IMR-90 (cell line): ENCODE measurements around the gene CASS4. TPM values are rescaled to one million over a fixed set of nuclear protein-coding genes. Genes with fewer than 3 reads are reported as not detected.

Experiments used
- ATAC-seq: fragments of 200-7000 bp; cut with Tn5 transposase; 2 replicates; pipeline ENCODE4 v1.9.1; 2020; ENCODE audit warnings: low read depth, mild to moderate bottlenecking, moderate library complexity
- BruUV-seq: library from RNA; stranded (reverse); fragments of 400-500 nt; replicated peaks from 2 replicates; lab custom pipeline; 2021; lab: Mats Ljungman, UMichigan
- CTCF ChIA-PET: fragments of 300-600 bp; formaldehyde crosslinking; extraction: SDS; loops from one replicate; lab custom pipeline; 2021; ENCODE audit warnings: antibody characterized with exemption; lab: Yijun Ruan, JAX
- POLR2A ChIA-PET: fragments of 300-600 bp; sonication (Branson Sonifier 250); formaldehyde crosslinking; loops from one replicate; lab custom pipeline; 2022; ENCODE audit warnings: antibody characterized with exemption; ENCODE audit not compliant: unreplicated experiment; lab: Charles Lee
- DNase-seq: peaks from one replicate; pipeline ENCODE4 v3.0.0; 2013
- H2AFZ ChIP-seq: replicated peaks from 2 replicates; pipeline ENCODE3; 2013; ENCODE audit warnings: low read length, mild to moderate bottlenecking; ENCODE audit not compliant: poor library complexity
- H2AK5ac ChIP-seq: 2 replicates; pipeline ENCODE4 v1.6.1; 2013; ENCODE audit warnings: low read depth, low read length, inconsistent platforms
- H2AK9ac ChIP-seq: replicated peaks from 2 replicates; pipeline ENCODE3; 2013; ENCODE audit warnings: mild to moderate bottlenecking, low read depth, low read length, moderate library complexity; ENCODE audit not compliant: poor library complexity
- H2BK120ac ChIP-seq: 2 replicates; pipeline ENCODE4 v1.6.1; 2013; ENCODE audit warnings: low read depth, low read length, inconsistent platforms
- H2BK15ac ChIP-seq: 3 replicates; pipeline ENCODE4 v1.6.1; 2013; ENCODE audit warnings: low read depth, low read length, inconsistent platforms
- H2BK20ac ChIP-seq: 2 replicates; pipeline ENCODE4 v1.6.1; 2013; ENCODE audit warnings: low read depth, mild to moderate bottlenecking, inconsistent platforms, low read length, moderate library complexity
- H2BK5ac ChIP-seq: 2 replicates; pipeline ENCODE4 v1.6.1; 2013; ENCODE audit warnings: mild to moderate bottlenecking, low read depth, low read length, inconsistent platforms; ENCODE audit not compliant: poor library complexity, severe bottlenecking
- H3K14ac ChIP-seq: replicated peaks from 2 replicates; pipeline ENCODE4 v1.6.1; 2013; ENCODE audit warnings: low read depth, low read length, inconsistent platforms
- H3K18ac ChIP-seq: 2 replicates; pipeline ENCODE4 v1.6.1; 2013; ENCODE audit warnings: low read depth, low read length, control low read depth
- H3K23ac ChIP-seq: 2 replicates; pipeline ENCODE4 v1.6.1; 2013; ENCODE audit warnings: low read depth, low read length, inconsistent platforms
- H3K27ac ChIP-seq: 2 replicates; pipeline ENCODE4 v1.5.1; 2013; ENCODE audit warnings: mild to moderate bottlenecking, control low read depth, low read length; ENCODE audit not compliant: insufficient read depth
- H3K27me3 ChIP-seq: 2 replicates; pipeline ENCODE4 v1.6.1; 2013; ENCODE audit warnings: low read length; ENCODE audit not compliant: control insufficient read depth, insufficient read depth
- H3K36me3 ChIP-seq: 2 replicates; pipeline ENCODE4 v1.6.1; 2013; ENCODE audit warnings: low read length, mixed read lengths; ENCODE audit not compliant: control insufficient read depth, insufficient read depth
- H3K4ac ChIP-seq: 2 replicates; pipeline ENCODE4 v1.6.1; 2013; ENCODE audit warnings: low read depth, low read length, inconsistent platforms
- H3K4me1 ChIP-seq: 2 replicates; pipeline ENCODE4 v1.6.1; 2013; ENCODE audit warnings: low read length, mixed read lengths; ENCODE audit not compliant: control insufficient read depth, insufficient read depth
- H3K4me2 ChIP-seq: 2 replicates; pipeline ENCODE4 v1.6.1; 2013; ENCODE audit warnings: low read depth, mild to moderate bottlenecking, control low read depth, low read length, moderate library complexity
- H3K4me3 ChIP-seq: 2 replicates; pipeline ENCODE4 v1.5.1; 2013; ENCODE audit warnings: low read depth, mild to moderate bottlenecking, control low read depth, low read length, moderate library complexity; ENCODE audit not compliant: insufficient read depth
- H3K56ac ChIP-seq: 2 replicates; pipeline ENCODE4 v1.6.1; 2013; ENCODE audit warnings: low read length, inconsistent platforms; ENCODE audit not compliant: insufficient read depth; ENCODE audit errors: extremely low read depth
- H3K79me1 ChIP-seq, 2 experiments: 2 replicates each; pipeline ENCODE4 v1.6.1; 2013; ENCODE audit warnings: low read length in 2 of 2, inconsistent platforms in 1 of 2, low read depth in 1 of 2
- H3K9ac ChIP-seq: 2 replicates; pipeline ENCODE4 v1.6.1; 2013; ENCODE audit warnings: low read depth, low read length, control low read depth
- H3K9me1 ChIP-seq: 2 replicates; pipeline ENCODE4 v1.6.1; 2013; ENCODE audit warnings: low read length, inconsistent platforms; ENCODE audit not compliant: insufficient read depth
- H3K9me3 ChIP-seq: 2 replicates; pipeline ENCODE4 v1.6.1; 2013; ENCODE audit warnings: low read length; ENCODE audit not compliant: control insufficient read depth, insufficient read depth
- H4K20me1 ChIP-seq: 2 replicates; pipeline ENCODE4 v1.6.1; 2013; ENCODE audit warnings: low read length, inconsistent platforms; ENCODE audit not compliant: insufficient read depth
- H4K5ac ChIP-seq: 2 replicates; pipeline ENCODE4 v1.6.1; 2013; ENCODE audit warnings: mild to moderate bottlenecking, low read depth, low read length, control low read depth
- H4K8ac ChIP-seq, 2 experiments: 2 replicates each; pipeline ENCODE4 v1.6.1; 2013; ENCODE audit warnings: low read depth in 2 of 2, low read length in 2 of 2, control low read depth in 1 of 2, inconsistent platforms in 1 of 2
- H4K91ac ChIP-seq: 2 replicates; pipeline ENCODE4 v1.6.1; 2013; ENCODE audit warnings: low read depth, low read length, inconsistent platforms; ENCODE audit not compliant: insufficient read depth
- BHLHE40 ChIP-seq: fragments of 150-350 bp; IDR thresholded peaks from 2 replicates; pipeline ENCODE4 v1.6.1; 2016; ENCODE audit warnings: mild to moderate bottlenecking, low read depth, low read length
- CEBPB ChIP-seq: IDR thresholded peaks from 2 replicates; pipeline ENCODE4 v1.6.1; 2012; ENCODE audit warnings: low read depth, low read length, improper control_type of control experiment
- FOS ChIP-seq: fragments of 150-350 bp; IDR thresholded peaks from 2 replicates; pipeline ENCODE4 v1.6.1; 2016; ENCODE audit warnings: low read depth, low read length
- MAFK ChIP-seq: IDR thresholded peaks from 2 replicates; pipeline ENCODE4 v1.6.1; 2012; ENCODE audit warnings: low read depth, low read length, improper control_type of control experiment
- MAZ ChIP-seq: IDR thresholded peaks from 2 replicates; pipeline ENCODE4 v1.6.1; 2012; ENCODE audit warnings: low read depth, mild to moderate bottlenecking, low read length, improper control_type of control experiment, moderate library complexity, borderline replicate concordance
- NFE2L2 ChIP-seq: fragments of 150-350 bp; IDR thresholded peaks from 2 replicates; pipeline ENCODE4 v1.6.1; 2016; ENCODE audit warnings: low read depth, mild to moderate bottlenecking, low read length
- SMC3 ChIP-seq: fragments of 150-350 bp; IDR thresholded peaks from 2 replicates; pipeline ENCODE4 v1.6.1; 2016; ENCODE audit warnings: low read depth, mild to moderate bottlenecking, antibody characterized with exemption, low read length, moderate library complexity
- WGBS, 2 experiments: methylation state at CpG; one replicate each; pipeline versions ENCODE4 v1.1.5 to v1.1.7; 2013; ENCODE audit warnings: missing lambda C conversion rate in 2 of 2; ENCODE audit not compliant: insufficient read length in 1 of 2; ENCODE audit errors: extremely low coverage in 2 of 2; 5-methylcytosine and 5-hydroxymethylcytosine counted together
- dilution Hi-C: fragments of 300-500 bp; cut with HindIII; formaldehyde crosslinking; loops from one replicate; pipeline ENCODE4 v1.14.3; 2018; ENCODE audit warnings: low sequenced_read_pairs; ENCODE audit not compliant: unreplicated experiment
- in situ Hi-C: fragments of 300-500 bp; cut with MboI; formaldehyde crosslinking; loops from 3 replicates; pipeline ENCODE4 v1.14.3; 2019; ENCODE audit warnings: low sequenced_read_pairs, inconsistent platforms, mixed read lengths
- intact Hi-C: fragments of 100-400 bp; cut with micrococcal nuclease; formaldehyde crosslinking; loops from 2 replicates; pipeline ENCODE4 v1.10.0; 2022
- polyA plus RNA-seq, 3 experiments: library from polyadenylated mRNA; depleted of rRNA; stranded (reverse); fragments of >200 nt; gene quantifications; 2 replicates each; pipeline ENCODE4 v1.2.3, GENCODE V29; 2012; ENCODE audit warnings: low replicate concordance in 1 of 3
- total RNA-seq: library from RNA; depleted of rRNA; stranded (reverse); fragments of >200 nt; gene quantifications from 2 replicates; pipeline ENCODE4 v1.2.3, GENCODE V29; 2012
- TF ChIP-seq, protein P1 (sequence below): fragments of 150-350 bp; IDR thresholded peaks from 2 replicates; pipeline ENCODE4 v1.6.1; 2017; ENCODE audit warnings: mild to moderate bottlenecking, antibody characterized with exemption, low read length, low read depth

The CASS4 gene
- total and polyA plus RNA-seq, 2 of the 4 experiments (the other 2 are of a cell fraction) = 25.8 to 26.5 TPM

DNA sequence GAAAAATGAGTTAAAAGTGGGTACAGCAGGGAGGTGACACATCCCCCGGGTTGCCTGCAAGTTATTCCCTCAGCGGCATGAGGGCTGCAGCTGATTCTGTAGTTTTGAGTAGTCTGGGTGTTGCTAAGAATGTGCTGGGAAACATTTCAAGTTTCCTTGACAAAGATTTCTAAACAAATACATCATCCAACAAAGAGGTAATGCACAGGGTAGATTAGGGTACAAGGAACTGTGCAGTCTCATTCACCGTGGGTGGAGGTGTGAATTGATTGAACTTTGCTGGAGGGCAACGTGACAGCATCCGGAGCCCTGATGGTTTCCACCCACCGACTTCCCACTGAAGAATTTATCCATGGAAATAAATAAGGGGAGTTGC is 21.8 kb downstream of the CASS4 start:
- Histone ChIP-seq H4K20me1 (no peaks in the 10 kb centered on the region), H3K27ac (peak overlapping the region; percentile 100), H3K9me3 (no peaks in the 10 kb centered on the region), H2AFZ (peak overlapping the region; percentile 5), H3K14ac (peak overlapping the region; percentile 95), H4K5ac (peak overlapping the region; percentile 100; the same call in 1 of the 2 replicates), H3K9ac (peak overlapping the region; percentile 59; the same call in 1 of the 2 replicates), H2AK9ac (peak overlapping the region; percentile 26), H3K79me1 (peaks cover 15 to 55% of the 10 kb centered on the region in 2 experiments; a peak in 3 of 4 replicates), H2AK5ac (peak overlapping the region; percentile 99), H3K9me1 (peaks cover 26% of the 10 kb centered on the region), H3K4me1 (peaks cover 34% of the 10 kb centered on the region), H3K18ac (peak overlapping the region; percentile 99), H3K4ac (peak overlapping the region; percentile 98), H3K23ac (peak overlapping the region; percentile 88), H4K91ac (peak overlapping the region; percentile 93), H3K4me3 (no peak overlapping the region), H3K27me3 (no peaks in the 10 kb centered on the region), H2BK20ac (peak overlapping the region; percentile 71), H2BK120ac (peak overlapping the region; percentile 91), H3K56ac (peak overlapping the region; percentile 94), H3K4me2 (no peak overlapping the region), H3K36me3 (peaks cover 10% of the 10 kb centered on the region; the same call in 1 of the 2 replicates), H4K8ac (peak overlapping the region; percentile 96 to 98), H2BK15ac (peak overlapping the region; percentile 99; the same call in 2 of the 3 replicates), H2BK5ac (peak overlapping the region; percentile 87)
- DNase-seq = peak; percentile 94
- TF ChIP-seq BHLHE40 = peak; percentile 78; the same call in 1 of the 2 replicates
- TF ChIP-seq MAZ = no peak
- TF ChIP-seq NFE2L2 = peak; percentile 79
- TF ChIP-seq FOS = peak; percentile 7; the same call in 1 of the 2 replicates
- 0 out of 2 replicates have a peak, but pooled peaks have one; percentile 24 for TF ChIP-seq MAFK
- peak; percentile 1; the same call in 1 of the 2 replicates for TF ChIP-seq CEBPB
- TF ChIP-seq, protein P1, sequence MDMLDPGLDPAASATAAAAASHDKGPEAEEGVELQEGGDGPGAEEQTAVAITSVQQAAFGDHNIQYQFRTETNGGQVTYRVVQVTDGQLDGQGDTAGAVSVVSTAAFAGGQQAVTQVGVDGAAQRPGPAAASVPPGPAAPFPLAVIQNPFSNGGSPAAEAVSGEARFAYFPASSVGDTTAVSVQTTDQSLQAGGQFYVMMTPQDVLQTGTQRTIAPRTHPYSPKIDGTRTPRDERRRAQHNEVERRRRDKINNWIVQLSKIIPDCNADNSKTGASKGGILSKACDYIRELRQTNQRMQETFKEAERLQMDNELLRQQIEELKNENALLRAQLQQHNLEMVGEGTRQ = 0 out of 2 replicates have a peak, but pooled peaks have one; percentile 4
- TF ChIP-seq SMC3 = no peak
- CTCF ChIA-PET = interaction anchor here (0.7 to 1.5 kb wide), 2 partner anchors 15 to 75 kb away, joined by 3 to 4 read pairs; no protein-coding TSS in a partner anchor
- no CpG with 5 or more reads among the region's 6 CpGs for WGBS, 2 experiments
- intact Hi-C loops (no loop called here), dilution Hi-C loops (no loop called here), in situ Hi-C loops (no loop called here)
- POLR2A ChIA-PET = interaction anchor here (1.0 to 1.2 kb wide), 2 partner anchors 19 to 21 kb away, joined by 3 to 5 read pairs; no protein-coding TSS in a partner anchor
- no TSS peak for BruUV-seq
- peak; percentile 50 for ATAC-seq
